ENCODE data around the gene RDH16.
A peak's percentile ranks its signal among the peaks of the same experiment; 100 is the strongest.
"Not testable (repeated sequence)": the region's sequence is repeated elsewhere in the genome, so short reads cannot be mapped to it uniquely, and the experiment has no call there.

Gene RDH16

GRCh38 chr12:56988207-56988739 is 30.9 kb upstream of the RDH16 start:
- no peak for DNase-seq

GRCh38 chr12:56987551-56988053 is 30.2 kb upstream of the RDH16 start:
- DNase-seq, result peak; percentile 58

GRCh38 chr12:56987011-56987410 is 29.6 kb upstream of the RDH16 start:
- DNase-seq, result no peak

GRCh38 chr12:56985714-56986113 is 28.3 kb upstream of the RDH16 start:
- DNase-seq, result not testable (repeated sequence)

- DNase-seq, result no peak
Observed at GRCh38 chr12:56983386-56983785, 26.0 kb upstream of the RDH16 start.

- DNase-seq, result not testable (repeated sequence)
Observed at GRCh38 chr12:56982578-56983236, 25.3 kb upstream of the RDH16 start.

- DNase-seq, result no peak
Observed at GRCh38 chr12:56980941-56981530, 23.6 kb upstream of the RDH16 start.

GRCh38 chr12:56980268-56980667 is 22.9 kb upstream of the RDH16 start:
- DNase-seq, result no peak

- DNase-seq, result no peak
Observed at GRCh38 chr12:56979628-56980027, 22.2 kb upstream of the RDH16 start.

- DNase-seq, result no peak
Observed at GRCh38 chr12:56978397-56979138, 21.2 kb upstream of the RDH16 start.

- DNase-seq, result not testable (repeated sequence)
Observed at GRCh38 chr12:56977361-56977760, 20.0 kb upstream of the RDH16 start.

- not testable (repeated sequence) for DNase-seq
Observed at GRCh38 chr12:56974224-56974623, 16.8 kb upstream of the RDH16 start.

- DNase-seq, result not testable (repeated sequence)
Observed at GRCh38 chr12:56968910-56969309, 11.5 kb upstream of the RDH16 start.

GRCh38 chr12:56965997-56966642 is 8.7 kb upstream of the RDH16 start:
- not testable (repeated sequence) for DNase-seq

- DNase-seq, result not testable (repeated sequence)
Observed at GRCh38 chr12:56965124-56965523, 7.7 kb upstream of the RDH16 start.

- not testable (repeated sequence) for DNase-seq
Observed at GRCh38 chr12:56963557-56963956, 6.1 kb upstream of the RDH16 start.

- DNase-seq, result not testable (repeated sequence)
Observed at GRCh38 chr12:56962247-56962646, 4.8 kb upstream of the RDH16 start.

GRCh38 chr12:56958422-56958821 is 1.0 kb upstream of the RDH16 start:
- no peak for DNase-seq

GRCh38 chr12:56955631-56956256 is 1.7 kb downstream of the RDH16 start:
- no peak for DNase-seq

- DNase-seq, result no peak
Observed at GRCh38 chr12:56954958-56955355, 2.5 kb downstream of the RDH16 start.

- DNase-seq, result no peak
Observed at GRCh38 chr12:56954057-56954957, 3.1 kb downstream of the RDH16 start.
